Glutamatergic neuron (in vitro differentiated cells): ENCODE data around the gene SLC32A1. TPM values are rescaled to one million over a fixed set of nuclear protein-coding genes. Genes with fewer than 3 reads are reported as not detected.

Experiments
- DNase-seq: peaks from one replicate; pipeline ENCODE4 v3.0.0; 2022
- H3K27ac Mint-ChIP-seq: one replicate; pipeline ENCODE4 v1.8.0; 2020; ENCODE audit warnings: mild to moderate bottlenecking, mixed read lengths, inconsistent platforms; ENCODE audit not compliant: unreplicated experiment
- H3K27me3 Mint-ChIP-seq: one replicate; pipeline ENCODE4 v1.8.0; 2020; ENCODE audit warnings: mild to moderate bottlenecking, moderate library complexity, mixed read lengths, inconsistent platforms; ENCODE audit not compliant: unreplicated experiment
- H3K36me3 Mint-ChIP-seq: one replicate; pipeline ENCODE4 v1.8.0; 2020; ENCODE audit warnings: mild to moderate bottlenecking, mixed read lengths, inconsistent platforms; ENCODE audit not compliant: unreplicated experiment
- H3K4me1 Mint-ChIP-seq: one replicate; pipeline ENCODE4 v1.8.0; 2020; ENCODE audit warnings: mild to moderate bottlenecking, low read depth, mixed read lengths, inconsistent platforms; ENCODE audit not compliant: unreplicated experiment
- H3K4me3 Mint-ChIP-seq: one replicate; pipeline ENCODE4 v1.8.0; 2020; ENCODE audit warnings: mild to moderate bottlenecking, mixed read lengths, inconsistent platforms; ENCODE audit not compliant: unreplicated experiment
- H3K9me3 Mint-ChIP-seq: one replicate; pipeline ENCODE4 v1.8.0; 2020; ENCODE audit warnings: mild to moderate bottlenecking, moderate library complexity, mixed read lengths, inconsistent platforms; ENCODE audit not compliant: unreplicated experiment
- long read RNA-seq: library from polyadenylated mRNA; unstranded; transcript quantifications from one replicate; pipeline ENCODE4 v2.0.0, GENCODE V29; 2020; ENCODE audit not compliant: unreplicated experiment
- total RNA-seq: library from RNA; stranded (reverse); fragmentation: NEBNext Ultra II Directional; extraction: Animal tissue kit (Norgen Biotek cat#: 25700); gene quantifications from one replicate; pipeline ENCODE4 v1.2.1, GENCODE V29; 2021; ENCODE audit not compliant: unreplicated experiment
- TF ChIP-seq, protein P1 (sequence below): fragments of 200-600 bp; sonication (generic); IDR thresholded peaks from one replicate; pipeline ENCODE4 v1.5.0; 2021; ENCODE audit not compliant: partially characterized antibody, unreplicated experiment

The SLC32A1 gene, protein sequence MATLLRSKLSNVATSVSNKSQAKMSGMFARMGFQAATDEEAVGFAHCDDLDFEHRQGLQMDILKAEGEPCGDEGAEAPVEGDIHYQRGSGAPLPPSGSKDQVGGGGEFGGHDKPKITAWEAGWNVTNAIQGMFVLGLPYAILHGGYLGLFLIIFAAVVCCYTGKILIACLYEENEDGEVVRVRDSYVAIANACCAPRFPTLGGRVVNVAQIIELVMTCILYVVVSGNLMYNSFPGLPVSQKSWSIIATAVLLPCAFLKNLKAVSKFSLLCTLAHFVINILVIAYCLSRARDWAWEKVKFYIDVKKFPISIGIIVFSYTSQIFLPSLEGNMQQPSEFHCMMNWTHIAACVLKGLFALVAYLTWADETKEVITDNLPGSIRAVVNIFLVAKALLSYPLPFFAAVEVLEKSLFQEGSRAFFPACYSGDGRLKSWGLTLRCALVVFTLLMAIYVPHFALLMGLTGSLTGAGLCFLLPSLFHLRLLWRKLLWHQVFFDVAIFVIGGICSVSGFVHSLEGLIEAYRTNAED
- total RNA-seq, result 0.59 TPM
- long read RNA-seq, result 0 reads

DNA sequence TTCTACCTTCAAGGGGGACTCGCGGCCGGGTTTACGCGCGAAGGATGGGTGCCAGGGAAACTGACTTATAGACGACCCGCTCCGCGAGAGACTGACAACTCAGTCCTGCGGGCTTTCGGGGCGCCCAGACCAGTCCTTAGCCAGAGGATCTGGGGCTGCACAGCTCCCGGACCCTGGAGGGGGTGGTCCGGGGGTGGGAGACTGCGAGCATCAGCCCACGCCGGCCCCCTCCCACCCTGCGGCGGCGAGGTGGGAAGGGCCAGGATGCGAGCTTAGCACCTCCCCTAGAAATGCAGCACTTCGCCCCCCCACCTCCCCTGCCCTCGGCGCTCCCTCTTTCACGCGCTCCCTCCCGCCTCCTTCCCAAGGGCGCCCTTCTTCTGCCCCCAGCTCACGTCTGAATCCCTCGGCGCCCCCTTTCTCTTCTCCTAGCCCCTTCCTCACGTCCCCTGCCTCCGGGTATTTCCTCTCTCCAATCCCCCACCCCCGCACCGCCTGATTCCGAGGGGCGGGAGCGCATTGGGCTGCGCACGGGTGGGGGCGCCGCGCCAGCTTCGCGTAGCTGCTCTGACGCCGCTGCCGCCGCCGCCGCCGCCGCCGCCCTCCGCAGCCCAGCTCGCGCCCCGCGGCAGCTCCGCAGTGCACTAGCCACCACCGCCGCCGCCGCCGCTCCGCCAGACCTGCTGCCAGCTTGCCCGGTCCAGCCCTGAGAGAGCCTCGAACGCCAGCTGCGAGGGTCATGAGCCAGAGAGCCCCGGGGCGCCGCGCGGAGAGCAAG is at the start of gene SLC32A1:
Gene SLC32A1, plus strand, starts transcription at position 639 of the 778 bp plus-strand sequence. CDS start 239 bp downstream, outside the sequence.
- DNase-seq, result peak; percentile 73
- TF ChIP-seq, protein P1, sequence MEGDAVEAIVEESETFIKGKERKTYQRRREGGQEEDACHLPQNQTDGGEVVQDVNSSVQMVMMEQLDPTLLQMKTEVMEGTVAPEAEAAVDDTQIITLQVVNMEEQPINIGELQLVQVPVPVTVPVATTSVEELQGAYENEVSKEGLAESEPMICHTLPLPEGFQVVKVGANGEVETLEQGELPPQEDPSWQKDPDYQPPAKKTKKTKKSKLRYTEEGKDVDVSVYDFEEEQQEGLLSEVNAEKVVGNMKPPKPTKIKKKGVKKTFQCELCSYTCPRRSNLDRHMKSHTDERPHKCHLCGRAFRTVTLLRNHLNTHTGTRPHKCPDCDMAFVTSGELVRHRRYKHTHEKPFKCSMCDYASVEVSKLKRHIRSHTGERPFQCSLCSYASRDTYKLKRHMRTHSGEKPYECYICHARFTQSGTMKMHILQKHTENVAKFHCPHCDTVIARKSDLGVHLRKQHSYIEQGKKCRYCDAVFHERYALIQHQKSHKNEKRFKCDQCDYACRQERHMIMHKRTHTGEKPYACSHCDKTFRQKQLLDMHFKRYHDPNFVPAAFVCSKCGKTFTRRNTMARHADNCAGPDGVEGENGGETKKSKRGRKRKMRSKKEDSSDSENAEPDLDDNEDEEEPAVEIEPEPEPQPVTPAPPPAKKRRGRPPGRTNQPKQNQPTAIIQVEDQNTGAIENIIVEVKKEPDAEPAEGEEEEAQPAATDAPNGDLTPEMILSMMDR, result no peak
- Mint-ChIP-seq H3K9me3 (peaks cover 18% of the 10 kb centered on the region), H3K27ac (no peak within 1 kb of the TSS), H3K27me3 (peaks cover 56% of the 10 kb centered on the region), H3K36me3 (no peaks in the 10 kb centered on the region), H3K4me3 (peak within 1 kb of the TSS; percentile 74), H3K4me1 (peaks cover 14% of the 10 kb centered on the region)

DNA sequence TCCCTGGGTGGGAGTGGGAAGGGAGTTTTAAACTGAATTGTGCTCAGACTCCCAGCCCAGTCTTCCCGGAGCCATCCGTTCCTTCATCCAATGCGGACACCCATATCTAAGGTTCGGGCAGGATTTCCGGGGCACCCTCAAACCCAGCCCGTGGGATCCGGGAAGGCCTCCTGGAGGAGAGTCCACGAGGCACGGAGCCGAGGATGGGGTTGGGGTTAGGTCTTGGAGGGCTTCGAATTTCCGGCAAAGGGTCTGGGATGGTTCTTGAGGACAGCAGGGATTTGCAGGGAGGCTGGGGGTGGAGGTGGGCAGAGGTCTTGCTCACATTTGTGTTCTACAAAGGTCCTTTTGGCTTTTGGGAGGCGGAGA is 49.5 kb upstream of the SLC32A1 start:
- Mint-ChIP-seq H3K4me3 (peak overlapping the region; percentile 62), H3K4me1 (peaks cover 7% of the 10 kb centered on the region), H3K27me3 (peaks cover 21% of the 10 kb centered on the region), H3K36me3 (peaks cover 6% of the 10 kb centered on the region), H3K27ac (peak overlapping the region; percentile 64), H3K9me3 (peaks cover 9% of the 10 kb centered on the region)
- TF ChIP-seq, protein P1, result no peak
- DNase-seq, result no peak

DNA sequence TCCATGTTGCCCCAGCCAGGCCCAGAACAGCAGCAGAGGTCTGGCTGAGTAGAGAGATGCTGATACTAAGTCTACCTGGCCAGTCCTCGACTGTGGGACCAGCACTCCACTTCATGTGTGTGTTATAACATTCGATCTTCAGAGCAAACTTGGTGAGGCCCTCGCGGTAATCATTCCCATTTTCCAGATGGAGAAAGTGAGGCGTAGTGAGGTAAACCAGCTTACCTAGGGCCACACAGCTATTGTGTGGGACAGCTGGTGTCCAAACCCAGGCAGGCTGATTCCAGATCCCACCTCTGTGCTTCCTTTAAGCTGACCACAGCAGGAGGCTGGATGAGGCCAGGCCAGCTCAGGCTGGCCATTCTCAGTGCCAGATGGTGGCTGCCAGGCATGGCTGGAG is 47.7 kb upstream of the SLC32A1 start:
- H3K27me3 Mint-ChIP-seq, result peaks cover 20% of the 10 kb centered on the region
- H3K4me1 Mint-ChIP-seq, result peaks cover 4% of the 10 kb centered on the region
- DNase-seq, result no peak
- no peak overlapping the region for H3K4me3 Mint-ChIP-seq
- H3K27ac Mint-ChIP-seq, result no peak overlapping the region
- TF ChIP-seq, protein P1, result no peak
- peaks cover 9% of the 10 kb centered on the region for H3K9me3 Mint-ChIP-seq
- peaks cover 6% of the 10 kb centered on the region for H3K36me3 Mint-ChIP-seq

DNA sequence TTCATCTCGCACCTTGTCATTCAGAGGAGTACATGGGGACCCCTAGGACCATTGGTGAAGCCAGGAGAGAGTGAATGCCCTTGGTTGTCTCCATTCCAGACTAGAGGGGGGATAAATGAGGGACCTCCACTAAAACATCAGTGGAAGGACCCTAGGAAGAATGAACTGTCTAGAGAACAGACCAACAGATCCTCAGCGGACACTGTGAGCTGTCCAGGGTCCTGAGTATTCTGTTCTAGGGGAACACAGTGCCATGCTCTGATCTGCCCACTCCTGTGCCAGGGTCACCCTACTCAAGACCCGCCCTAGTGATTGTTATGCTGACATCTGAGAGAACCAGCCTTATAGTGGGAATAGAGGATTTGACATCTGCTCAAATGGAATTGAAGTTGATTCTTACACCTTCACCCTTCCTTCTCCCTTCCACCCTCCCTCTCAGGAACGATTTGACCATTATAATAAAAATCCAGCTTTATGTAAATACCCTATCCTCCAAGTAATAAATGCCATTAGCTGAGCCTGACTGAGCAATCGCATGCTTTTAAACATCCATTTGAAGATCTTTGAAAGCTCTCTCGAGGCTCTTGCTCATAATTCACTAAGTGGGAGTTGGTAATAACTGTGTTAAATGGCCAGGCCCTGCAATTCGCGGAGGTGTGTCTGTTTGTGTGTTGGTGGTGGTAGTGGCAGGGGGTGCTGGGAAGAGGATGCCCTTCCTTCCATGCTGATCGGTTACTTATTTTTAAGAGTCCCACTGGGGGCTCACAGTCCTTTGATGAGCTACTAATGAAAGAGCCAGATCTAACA is 43.6 kb upstream of the SLC32A1 start:
- peaks cover 6% of the 10 kb centered on the region for H3K9me3 Mint-ChIP-seq
- no peak for DNase-seq
- H3K27me3 Mint-ChIP-seq, result peaks cover 16% of the 10 kb centered on the region
- H3K4me1 Mint-ChIP-seq, result no peaks in the 10 kb centered on the region
- no peaks in the 10 kb centered on the region for H3K36me3 Mint-ChIP-seq
- TF ChIP-seq, protein P1, result no peak
- no peak overlapping the region for H3K4me3 Mint-ChIP-seq
- no peak overlapping the region for H3K27ac Mint-ChIP-seq
